ENCODE results near the gene TMA7.

GRCh38 chr3:48470286-48470685 is 30.2 kb downstream of the TMA7 start:
- TF ChIP-seq POLR2AphosphoS5 (IDR thresholded peaks at IDR 0.05; ENCODE audit: low read depth, low read length) (no peak), TAF1 (IDR thresholded peaks at IDR 0.05; ENCODE audit: borderline replicate concordance, insufficient read depth, low read length) (no peak), REST (IDR thresholded peaks at IDR 0.05; ENCODE audit: insufficient read depth in 1 of 2, low read depth in 2 of 2, low read length in 2 of 2) (no peak), SIN3A (IDR thresholded peaks at IDR 0.05; ENCODE audit: borderline replicate concordance, insufficient read depth, low read length) (no peak), FOXP2 (optimal IDR thresholded peaks at IDR 0.05; ENCODE audit: borderline replicate concordance, extremely low read depth, extremely low read length, insufficient read depth) (no peak)

Data from PFSK-1 (cell line).